GM19025 (cell line): ENCODE results near the gene TULP3.
A peak's percentile ranks its signal among the peaks of the same experiment; 100 is the strongest.
"Not testable (repeated sequence)": the region's sequence is repeated elsewhere in the genome, so short reads cannot be mapped to it uniquely, and the experiment has no call there.

Source experiments
- ATAC-seq: cut with Tn5 transposase; IDR thresholded peaks from one replicate; pipeline ENCODE4 v1.9.1; 2021; ENCODE audit warnings: mild to moderate bottlenecking, low read depth, moderate library complexity; ENCODE audit not compliant: unreplicated experiment

The TULP3 gene

GRCh38 chr12:2890388-2891239, at the start of gene TULP3:
Gene TULP3, plus strand, starts transcription at chr12:2890891. Its CDS starts 57 bp downstream, at chr12:2890948.
- peak; percentile 99 for ATAC-seq

- ATAC-seq, result no peak
These were observed 49.5 kb upstream of the TULP3 start for GRCh38 chr12:2841056-2841650.

GRCh38 chr12:2842948-2843347, 47.7 kb upstream of the TULP3 start:
- no peak for ATAC-seq

GRCh38 chr12:2844786-2845185, 45.9 kb upstream of the TULP3 start:
- ATAC-seq, result no peak

- no peak for ATAC-seq
These were observed 45.4 kb upstream of the TULP3 start for GRCh38 chr12:2845280-2845679.

GRCh38 chr12:2851931-2852330, 38.8 kb upstream of the TULP3 start:
- ATAC-seq, result no peak

- no peak for ATAC-seq
These were observed 37.1 kb upstream of the TULP3 start for GRCh38 chr12:2853626-2854025.

- no peak for ATAC-seq
These were observed 35.8 kb upstream of the TULP3 start for GRCh38 chr12:2854669-2855453.

GRCh38 chr12:2855546-2855945, 35.1 kb upstream of the TULP3 start:
- ATAC-seq, result no peak

- no peak for ATAC-seq
These were observed 34.6 kb upstream of the TULP3 start for GRCh38 chr12:2856051-2856450.

GRCh38 chr12:2857021-2857431, 33.7 kb upstream of the TULP3 start, which contains the start of gene TEX52:
Gene TEX52, minus strand, starts transcription at chr12:2857039. Its CDS starts 13 bp downstream, at chr12:2857026.
- no peak for ATAC-seq

- no peak for ATAC-seq
These were observed 33.1 kb upstream of the TULP3 start for GRCh38 chr12:2857576-2857975.

GRCh38 chr12:2858334-2858733, 32.4 kb upstream of the TULP3 start:
- no peak for ATAC-seq

- ATAC-seq, result no peak
These were observed 31.7 kb upstream of the TULP3 start for GRCh38 chr12:2858944-2859421.

- ATAC-seq, result no peak
These were observed 30.5 kb upstream of the TULP3 start for GRCh38 chr12:2860170-2860569.

- ATAC-seq, result no peak
These were observed 27.8 kb upstream of the TULP3 start for GRCh38 chr12:2862876-2863275.

- not testable (repeated sequence) for ATAC-seq
These were observed 27.3 kb upstream of the TULP3 start for GRCh38 chr12:2863402-2863801.

- ATAC-seq, result no peak
These were observed 26.5 kb upstream of the TULP3 start for GRCh38 chr12:2864198-2864597.

GRCh38 chr12:2868986-2869632, 21.6 kb upstream of the TULP3 start:
- ATAC-seq, result not testable (repeated sequence)

GRCh38 chr12:2876431-2877046, 14.2 kb upstream of the TULP3 start:
- no peak for ATAC-seq
